Limb (tissue), 2 donors: ENCODE measurements around the gene CERK.

ENCODE experiments used
- DNase-seq, 2 donors: peaks; one replicate each; pipeline ENCODE4 v3.0.0-alpha.2; 2016; ENCODE audit errors: extremely low spot score in 2 of 2

CERK gene

DNA sequence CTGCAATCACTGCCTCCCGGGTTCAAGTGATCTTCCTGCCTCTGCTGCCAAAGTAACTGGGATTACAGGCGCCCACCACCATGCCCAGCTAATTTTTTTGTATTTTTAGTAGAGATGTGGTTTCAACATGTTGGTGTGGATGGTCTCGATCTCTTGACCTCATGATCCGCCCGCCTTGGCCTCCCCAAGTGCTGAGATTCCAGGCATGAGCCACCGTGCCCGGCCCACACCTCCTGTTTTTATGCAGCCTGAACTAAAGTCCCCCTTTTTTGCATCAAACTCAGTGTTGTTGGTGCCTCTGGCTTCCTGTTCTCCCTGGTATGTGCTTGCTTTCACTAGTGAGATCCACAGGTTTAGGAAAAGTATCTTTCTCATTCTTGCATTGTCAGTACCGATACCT, 28.6 kb upstream of the CERK start:
- DNase-seq = no peak

DNA sequence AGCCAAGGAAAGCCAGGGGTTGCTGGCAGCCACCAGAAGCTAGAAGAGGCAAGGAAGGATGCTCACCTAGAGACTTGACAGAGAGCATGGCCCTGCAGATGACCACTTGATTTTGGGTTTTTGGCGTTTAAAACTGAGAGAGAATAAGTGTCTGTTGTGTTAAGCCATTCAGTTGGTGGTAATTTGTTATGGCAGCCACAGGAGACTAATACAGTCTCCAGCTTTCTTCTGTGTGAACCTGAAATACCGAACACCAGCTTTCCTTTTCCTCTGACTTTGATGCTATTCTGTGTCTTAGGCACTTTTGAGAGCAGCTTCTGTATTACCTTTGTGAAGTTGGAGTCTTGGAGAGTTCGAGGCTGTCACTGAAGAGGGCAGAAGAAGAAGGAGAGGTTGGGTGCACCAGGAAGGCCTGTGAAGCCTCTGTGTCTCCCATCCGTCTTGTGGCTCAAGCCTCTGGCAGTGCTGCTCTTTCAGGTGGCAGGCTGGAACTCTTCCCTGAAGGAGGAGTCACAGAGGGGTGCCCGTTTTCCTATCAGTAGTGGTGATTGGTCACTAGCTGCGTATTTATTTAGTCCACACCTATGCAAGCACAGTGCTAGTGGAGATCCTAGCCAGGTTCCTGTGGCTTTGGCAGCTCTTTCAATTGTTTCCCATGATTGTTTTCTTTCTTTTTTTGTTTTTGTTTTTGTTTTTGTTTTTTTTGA, 26.9 kb upstream of the CERK start:
- no peak for DNase-seq

DNA sequence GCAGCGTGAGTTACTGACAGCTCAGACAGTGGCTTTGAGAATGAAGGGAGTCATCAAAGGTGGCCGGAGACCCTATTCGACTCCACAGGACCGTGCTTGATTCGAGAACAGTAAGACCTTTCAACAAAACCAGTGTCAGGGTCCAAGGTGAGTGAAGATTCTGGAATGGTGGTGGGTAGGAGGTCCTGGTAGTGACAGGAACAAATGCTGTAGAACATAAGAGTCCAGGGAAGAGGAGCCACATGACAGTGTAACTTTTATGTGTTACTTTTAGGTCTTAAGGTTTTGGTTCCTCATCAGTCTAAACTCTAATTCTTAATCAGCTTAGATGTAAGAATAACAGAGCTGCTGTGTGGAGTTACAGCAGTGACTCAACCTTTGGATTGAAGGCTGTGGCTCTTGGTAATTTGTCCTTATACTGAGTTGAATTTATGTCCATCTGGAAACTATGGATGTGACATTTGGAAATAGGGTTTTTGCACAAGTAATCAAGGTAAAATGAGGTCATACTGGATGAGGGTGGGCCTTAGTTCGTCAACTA, 26.2 kb upstream of the CERK start:
- no peak for DNase-seq

DNA sequence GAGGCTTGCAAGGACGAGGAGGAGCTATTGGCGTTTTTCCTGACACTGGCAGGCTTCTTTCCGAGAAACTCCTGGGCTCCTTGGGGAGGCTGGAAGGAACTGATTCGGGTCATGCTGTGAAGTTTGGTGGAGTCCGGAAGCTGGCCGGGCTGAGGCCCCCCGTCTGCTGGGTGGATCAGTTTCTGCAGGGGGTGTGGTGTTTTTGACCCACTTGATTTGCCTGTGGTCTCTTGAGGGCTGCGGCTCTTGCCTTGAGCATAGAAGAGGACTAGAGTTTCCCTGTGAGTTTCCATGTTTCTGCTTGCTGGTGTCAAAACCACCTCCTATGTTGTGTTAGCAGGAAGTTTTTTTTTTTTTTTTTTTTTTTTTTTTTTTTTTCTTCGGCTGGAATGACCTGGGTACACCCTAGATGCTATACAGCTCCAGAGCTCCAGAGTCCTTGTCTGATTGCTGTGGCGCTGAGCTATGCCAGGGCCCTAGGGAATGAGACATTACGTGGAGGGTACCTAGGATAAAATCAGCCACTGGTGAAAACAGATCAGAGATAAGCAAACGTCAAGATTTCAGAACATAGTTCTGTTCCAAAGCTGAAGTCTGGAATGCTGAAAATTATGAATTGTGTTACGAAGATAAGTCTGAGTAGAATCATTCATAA, 25.1 kb upstream of the CERK start:
- no peak for DNase-seq

DNA sequence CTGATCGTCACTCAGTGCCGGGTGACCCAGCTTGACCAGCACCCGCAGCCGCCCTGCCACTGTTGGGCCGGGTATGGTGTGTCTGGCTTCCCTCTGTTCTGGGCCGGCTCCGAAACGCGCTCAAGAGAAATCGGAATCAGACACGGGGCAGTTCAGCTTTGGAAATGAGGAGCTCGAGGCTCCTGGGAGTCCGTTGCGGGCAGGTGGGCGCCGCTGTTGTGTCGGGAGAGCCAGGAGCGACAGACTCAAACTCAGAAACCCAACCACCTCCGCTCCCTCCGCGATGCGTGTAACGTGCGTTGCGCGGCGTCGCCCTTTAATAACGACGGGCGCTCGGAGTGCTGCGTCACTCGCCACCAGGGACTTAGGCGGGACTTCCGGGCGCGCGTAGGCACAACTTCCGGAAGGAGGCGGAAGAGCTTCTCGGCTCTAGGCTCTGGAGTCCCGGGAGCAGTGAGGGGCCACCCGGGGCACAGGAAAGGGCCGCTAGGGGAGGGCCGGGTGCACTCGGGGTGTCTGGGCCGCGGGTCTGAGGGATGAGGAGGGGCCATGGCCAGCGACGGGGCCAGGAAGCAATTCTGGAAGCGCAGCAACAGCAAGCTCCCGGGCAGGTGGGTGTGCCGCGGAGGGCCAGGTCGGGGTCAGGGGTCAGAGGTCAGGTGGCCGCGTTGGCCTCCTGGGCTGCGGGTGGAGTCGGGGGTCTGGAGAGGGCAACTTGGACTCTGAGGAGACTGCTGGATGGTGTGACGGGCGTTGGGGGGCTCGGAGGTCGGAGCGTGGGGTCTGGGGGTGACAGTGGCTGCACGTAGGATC, 24.4 kb upstream of the CERK start, which contains the start of gene TBC1D22A:
TBC1D22A (plus strand) TSS at position 413 of the 813 bp plus-strand sequence; CDS start at position 550, 137 bp downstream.
- DNase-seq = peak; percentile 93 to 97

DNA sequence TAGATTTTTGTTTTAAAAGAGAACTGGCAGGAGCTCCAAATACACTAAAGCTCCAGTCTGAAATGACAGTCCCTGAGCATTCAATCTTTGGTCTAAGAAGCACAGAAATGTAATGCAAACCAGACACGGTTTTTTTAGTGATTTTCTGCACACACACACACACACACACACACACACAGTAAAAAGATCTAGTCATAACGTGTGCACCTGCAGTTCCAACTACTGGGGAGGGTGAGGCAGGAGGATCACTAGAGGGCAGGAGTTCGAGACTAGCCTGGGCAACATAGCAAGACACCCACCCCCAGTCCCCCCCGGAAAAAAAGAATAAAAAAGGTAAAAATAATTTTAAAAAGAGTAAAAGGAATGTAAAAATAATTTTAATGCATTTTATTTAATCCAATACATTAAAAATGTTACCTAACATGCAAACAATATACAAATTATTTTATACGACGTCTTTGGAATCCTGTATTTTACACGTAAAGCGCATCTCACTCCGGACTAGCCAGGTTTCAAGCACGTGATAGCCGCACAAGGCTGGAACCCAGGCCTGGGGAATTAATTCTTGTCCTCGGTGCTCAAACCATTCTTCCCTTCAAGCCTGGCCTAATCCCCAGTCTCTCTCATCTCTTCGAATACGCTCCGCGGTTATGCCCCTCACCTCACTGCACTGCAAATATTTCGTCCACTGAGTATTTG, 23.6 kb upstream of the CERK start:
- DNase-seq = no peak

DNA sequence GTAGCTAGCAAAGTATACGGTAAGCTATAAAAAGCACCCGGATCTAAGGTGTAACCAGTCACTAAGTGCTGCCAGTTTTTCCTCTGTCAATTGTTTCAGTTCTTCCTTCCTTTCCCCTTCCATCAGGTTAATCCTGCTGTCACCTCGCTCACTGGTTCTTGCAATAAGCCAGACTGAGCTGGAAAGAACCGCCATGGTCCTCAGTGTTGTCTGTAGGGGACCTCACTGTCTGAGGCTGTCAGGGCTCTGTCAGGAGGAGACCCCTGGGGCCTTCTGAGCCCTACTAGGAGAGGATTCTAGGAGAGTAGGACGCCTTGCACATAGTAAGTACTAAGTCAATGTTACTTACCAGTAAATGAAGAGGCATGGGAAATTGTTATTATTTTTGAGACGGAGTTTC, 23.0 kb upstream of the CERK start:
- DNase-seq = no peak

DNA sequence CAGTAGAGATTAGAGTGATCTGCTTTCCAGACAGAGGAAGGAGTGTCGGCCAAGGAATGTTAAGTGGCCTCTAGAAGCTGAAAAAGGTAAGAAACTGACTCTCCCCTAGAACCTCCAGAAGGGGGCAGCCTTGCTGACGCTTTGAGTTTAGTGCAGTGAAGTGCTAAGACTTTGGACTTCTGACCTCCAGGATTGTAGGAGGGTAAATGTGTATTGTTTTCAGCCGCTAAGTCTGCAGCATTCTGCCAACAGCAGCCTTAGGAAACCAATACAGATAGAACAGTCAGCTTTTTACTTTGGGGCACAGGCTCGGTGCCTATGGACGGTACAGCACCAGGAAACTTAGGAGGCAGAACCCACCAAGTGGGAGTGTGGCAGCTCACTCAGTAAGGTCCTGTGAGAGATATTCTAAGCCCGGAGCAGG, 20.8 kb upstream of the CERK start:
- peak in 1 of 2 donors; percentile 42 for DNase-seq

DNA sequence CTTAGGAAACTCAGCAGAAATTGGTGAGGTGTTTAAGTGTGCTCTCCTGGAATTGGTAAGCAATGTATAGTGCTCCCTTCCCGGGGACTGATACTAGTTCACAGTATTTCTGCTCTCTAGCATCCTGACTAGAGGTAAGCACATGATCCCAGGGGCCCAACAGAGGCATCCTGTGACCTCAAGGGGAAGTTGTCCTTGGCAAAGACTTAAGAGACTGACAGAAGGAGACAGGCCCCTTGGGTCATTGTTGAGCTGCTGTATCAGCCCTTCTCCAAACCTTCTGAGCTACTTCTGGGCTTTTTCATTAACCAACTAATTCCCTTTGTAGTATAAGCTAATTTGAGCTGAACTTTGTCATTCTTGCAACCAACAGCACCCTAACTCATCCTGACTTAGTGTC, 20.1 kb upstream of the CERK start:
- DNase-seq = no peak

DNA sequence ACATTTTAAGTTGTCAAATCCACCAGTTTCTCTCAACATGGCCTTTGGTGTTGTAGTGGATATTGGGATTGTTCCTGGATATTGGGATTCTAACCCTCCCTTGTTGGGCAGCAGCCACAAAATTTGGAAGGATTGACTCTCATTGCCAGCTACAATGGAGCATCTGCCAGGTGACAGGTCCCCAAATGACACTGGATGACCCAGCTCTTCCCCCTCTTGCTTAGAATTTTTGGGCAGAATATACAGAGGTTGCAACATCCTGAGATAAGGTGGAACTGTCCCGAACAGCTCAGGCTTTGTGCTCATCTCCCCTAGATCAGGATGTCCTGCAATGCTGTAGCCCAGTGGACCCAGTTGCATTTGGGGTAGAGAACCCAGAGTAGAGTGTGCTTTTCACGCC, 19.1 kb upstream of the CERK start:
- no peak for DNase-seq

DNA sequence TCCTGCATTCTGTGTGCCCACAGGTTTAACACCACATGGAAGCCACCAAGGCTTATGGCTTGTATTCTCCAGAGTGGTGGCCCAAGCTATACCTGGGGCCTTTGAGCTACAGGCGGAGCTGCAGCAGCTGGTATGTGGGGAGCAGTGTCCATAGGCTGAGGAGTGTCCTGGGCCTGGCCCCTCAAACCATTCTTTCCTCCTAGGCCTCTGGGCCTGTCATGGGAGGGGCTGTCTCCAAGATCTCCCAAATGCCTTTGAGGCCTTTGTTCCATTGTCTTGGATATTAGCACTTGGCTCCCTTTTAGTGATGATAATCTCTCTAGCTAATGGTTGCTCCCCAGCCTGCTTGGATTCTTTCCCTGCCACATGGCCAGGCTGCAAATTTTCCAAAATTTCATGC, 18.0 kb upstream of the CERK start:
- no peak for DNase-seq

DNA sequence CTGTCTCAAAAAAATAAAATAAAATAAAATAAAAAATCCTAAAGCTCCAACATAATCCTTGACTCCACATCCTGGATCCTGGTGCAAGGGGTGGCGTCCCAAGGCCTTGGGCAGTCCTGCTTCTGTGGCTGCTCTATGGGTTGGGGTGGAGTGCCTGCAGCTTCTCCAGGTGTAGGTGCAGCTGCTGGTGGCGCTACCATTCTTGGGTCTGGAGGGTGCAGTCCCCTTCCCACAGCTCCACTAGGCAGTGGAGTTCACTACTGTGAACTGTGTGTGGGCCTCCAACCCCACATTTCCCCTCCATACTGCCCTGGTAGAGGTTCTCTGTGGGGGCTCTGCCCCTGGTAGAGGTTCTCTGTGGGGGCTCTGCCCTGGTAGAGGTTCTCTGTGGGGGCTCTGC, 17.5 kb upstream of the CERK start:
- DNase-seq = no peak

DNA sequence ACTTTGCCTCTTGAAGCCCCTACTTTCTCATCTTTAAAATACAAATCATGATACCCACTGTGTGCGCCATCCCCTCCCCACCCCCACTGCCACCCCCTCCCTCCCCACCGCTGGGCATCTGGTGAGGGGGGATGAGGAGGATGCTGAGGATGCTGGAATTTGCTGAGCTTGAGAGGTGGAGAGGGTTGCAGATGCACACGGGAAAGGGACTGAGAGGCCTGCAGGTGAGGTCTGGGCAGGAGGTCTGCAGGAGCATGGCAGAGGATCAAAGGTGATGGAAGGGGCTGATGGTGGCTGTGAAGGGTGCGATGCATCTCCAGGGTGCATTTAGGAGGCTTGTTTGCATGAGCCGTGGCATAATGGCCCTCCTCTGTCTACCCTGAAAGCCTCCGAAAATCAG, 16.8 kb upstream of the CERK start:
- no peak for DNase-seq

DNA sequence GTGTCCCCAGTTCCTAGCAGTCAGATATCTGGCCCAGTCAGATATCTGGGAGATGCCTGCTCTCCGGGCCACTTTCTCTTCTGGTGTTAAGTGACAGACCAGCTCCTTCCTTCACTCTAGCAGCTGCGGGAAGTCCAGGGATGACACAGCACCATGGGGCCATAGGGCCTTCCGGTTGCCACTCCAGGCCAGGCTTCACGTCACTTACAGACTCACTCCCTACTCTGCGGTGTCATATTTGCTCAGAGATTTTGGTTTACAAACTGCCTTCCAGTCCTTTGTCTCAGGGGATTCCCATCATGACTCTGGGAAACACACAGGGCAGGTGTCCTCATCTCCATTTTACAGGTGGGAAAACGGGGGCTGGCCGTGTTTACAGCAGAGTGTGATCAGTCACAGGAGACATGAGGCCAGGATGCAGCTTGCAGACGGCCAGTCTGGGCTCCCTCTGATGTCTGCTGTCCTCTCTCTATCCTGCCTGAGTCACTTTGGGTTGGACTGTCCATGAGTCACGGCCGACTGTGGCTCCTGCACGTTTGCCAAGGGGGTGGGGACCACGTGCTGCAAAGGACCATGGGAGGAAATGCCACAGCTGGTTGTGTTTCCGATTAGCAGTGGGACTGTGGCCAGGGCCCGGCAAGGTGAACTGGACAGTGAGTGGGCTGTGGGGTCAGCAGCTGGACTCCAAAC, 16.2 kb upstream of the CERK start:
- DNase-seq = peak in 1 of 2 donors; percentile 52

DNA sequence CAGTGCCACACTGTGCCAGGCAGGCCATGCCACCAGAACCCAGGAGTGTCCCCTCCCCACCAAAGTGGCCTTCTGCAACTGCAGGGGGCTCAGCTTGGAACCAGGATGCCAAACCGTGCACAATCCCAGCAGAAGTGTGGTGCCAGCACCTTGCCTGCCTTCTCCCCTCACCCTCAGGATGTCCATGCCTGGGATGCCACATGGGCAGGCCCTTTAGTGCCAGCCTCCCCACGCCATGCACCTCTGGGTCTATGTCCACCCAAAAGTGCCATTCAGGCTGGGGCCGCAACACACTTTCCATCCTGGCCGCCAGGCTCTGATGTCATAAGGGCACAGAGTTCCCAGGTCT, 15.7 kb upstream of the CERK start:
- peak in 1 of 2 donors; percentile 27 for DNase-seq

DNA sequence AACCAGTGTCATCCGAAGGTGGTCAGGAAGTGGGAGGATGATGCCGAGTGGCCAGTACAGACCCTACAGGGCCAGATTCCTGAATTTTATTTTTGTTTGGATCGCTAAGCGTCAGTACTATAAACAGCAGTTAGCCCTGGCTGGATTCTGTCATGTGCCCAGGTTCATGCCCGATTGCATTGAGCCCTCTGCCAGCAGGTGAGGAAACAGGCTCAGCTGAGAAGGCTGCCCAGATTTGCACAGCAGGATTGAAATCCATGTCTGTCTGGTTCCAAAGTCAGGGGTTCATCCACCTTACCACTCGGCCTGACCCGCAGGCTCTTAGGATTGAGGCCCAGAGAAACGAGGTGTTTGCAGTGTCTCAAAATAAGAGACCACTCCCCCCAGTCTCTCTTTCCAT, 15.3 kb upstream of the CERK start:
- DNase-seq = no peak

DNA sequence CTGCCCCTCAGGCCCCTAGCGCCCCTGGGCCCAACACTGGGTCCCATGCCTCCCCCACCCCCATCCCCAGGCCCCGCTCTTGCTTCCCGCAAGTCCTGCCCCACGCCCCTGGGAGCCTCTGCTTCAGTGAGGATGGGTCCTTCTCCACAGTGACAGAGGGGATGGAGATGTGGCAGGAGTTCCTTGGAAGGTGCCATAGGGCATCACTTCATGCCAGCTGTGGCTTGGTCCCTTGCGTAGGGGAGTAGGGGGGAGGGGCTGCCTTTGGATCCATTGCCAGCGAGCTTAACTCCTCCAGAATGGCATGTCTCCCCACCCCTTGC, 14.9 kb upstream of the CERK start:
- no peak for DNase-seq

DNA sequence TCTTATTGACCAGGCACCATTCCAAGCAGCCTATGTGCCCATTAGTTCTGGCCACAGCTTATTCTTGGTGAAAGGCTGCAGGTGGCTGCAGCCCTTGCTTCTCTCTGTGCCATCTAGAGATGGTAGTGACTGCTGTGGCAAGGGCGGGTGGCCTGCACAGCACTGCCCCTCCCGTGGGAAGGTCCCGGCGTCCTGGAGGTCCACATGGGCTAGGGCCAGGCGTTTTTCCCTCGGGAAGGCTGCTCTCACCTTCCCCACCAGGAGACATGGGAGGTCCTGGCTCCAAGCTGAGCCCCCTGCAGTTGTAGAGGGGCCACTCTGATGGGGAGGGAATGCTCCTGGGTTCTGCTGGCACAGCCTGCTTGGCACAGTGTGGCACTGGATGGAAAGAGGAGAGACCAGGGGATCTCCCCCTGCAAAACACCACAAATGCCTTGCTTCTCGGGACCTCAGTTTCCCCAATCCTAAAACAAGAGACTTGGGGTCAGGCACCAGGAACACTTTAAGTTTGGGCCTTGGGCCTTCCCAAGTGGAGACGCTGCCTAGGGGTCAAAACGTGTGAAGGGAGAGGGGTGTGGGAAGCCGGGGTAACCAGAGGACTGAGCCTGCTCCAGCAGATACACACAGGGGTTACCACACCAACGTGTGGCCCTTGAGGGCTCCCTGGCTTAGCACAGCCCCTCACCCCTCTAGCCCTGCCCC, 14.4 kb upstream of the CERK start:
- no peak for DNase-seq

DNA sequence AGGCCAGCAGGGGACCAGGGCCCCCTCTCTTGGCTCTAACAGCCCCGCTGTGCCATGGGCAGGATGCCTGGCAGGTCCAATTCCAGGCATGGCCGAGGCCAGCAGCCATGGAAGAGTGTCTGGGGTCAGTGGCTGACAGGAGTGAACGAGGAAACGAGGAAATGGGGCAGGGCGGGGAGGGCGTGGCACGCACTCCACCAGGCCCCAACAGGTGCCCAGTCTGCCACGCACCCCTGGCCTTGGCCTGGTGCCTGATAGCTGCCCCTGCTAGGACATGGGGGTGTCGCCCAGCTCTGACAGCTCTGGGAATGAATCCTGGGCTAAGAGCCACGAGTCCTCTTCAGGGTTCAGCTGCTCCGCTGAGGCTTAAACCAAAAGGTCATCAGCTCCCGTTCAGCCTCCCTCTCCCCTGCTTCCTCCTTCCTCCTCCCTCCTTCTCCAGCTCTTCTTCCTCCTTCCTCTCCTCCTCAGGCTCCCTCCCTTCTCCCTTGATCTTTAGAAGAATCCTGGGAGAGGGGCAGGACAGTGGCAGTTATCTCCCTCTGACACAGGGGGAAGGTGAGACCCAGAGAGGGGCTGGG, 12.9 kb upstream of the CERK start:
- peak in 1 of 2 donors; percentile 32 for DNase-seq

DNA sequence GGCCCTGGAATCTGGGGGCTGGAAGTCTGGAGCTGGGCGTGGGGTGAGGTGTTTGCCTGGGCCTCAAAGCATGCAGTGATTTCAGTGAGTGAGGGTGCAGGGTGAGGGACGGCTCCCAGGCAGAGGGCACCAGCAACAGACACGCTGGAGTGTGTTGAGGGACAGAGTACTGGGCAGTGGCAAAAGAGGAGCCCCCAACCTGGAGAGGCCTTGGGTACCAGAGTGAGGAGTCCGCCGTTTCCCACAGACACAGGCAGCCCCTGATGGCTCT, 12.4 kb upstream of the CERK start:
- no peak for DNase-seq
